Vagina (tissue), 2 donors: Measurements from ENCODE around the gene PLEKHD1.

Experiments used
- POLR2A ChIP-seq, 2 donors: fragments of 450-650 bp; IDR thresholded peaks; one replicate each; pipeline ENCODE4 v1.6.1; 2017; ENCODE audit warnings: antibody characterized with exemption in 2 of 2, mild to moderate bottlenecking in 2 of 2, moderate library complexity in 2 of 2
- POLR2AphosphoS5 ChIP-seq, 2 donors: sonication (generic); formaldehyde crosslinking; IDR thresholded peaks; one replicate each; pipeline ENCODE4 v1.9.0; 2017; ENCODE audit warnings: antibody characterized with exemption in 2 of 2, mild to moderate bottlenecking in 2 of 2, low read depth in 1 of 2; ENCODE audit not compliant: insufficient read depth in 1 of 2

DNA sequence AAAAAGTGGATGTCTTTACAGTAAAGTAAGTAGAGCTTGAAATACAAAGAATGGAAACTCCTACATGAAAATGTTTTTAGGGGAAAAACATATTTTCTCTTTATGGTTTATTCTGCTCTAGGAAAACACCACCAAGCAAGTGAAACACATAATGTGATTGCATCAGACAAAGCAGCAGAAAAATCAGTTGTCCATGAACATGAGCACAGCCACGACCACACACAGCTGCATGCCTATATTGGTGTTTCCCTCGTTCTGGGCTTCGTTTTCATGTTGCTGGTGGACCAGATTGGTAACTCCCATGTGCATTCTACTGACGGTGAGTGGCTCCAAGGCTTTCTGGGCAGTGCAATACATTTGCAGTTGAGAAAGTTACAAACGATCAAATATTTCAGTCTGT lies 42.6 kb upstream of the PLEKHD1 start:
- no peak for TF ChIP-seq POLR2A (IDR thresholded peaks at IDR 0.05)
- no peak for TF ChIP-seq POLR2AphosphoS5 (IDR thresholded peaks at IDR 0.05; ENCODE audit: insufficient read depth in 1 of 2, low read depth in 1 of 2)
